ENCODE results near the gene NHS. TPM values are rescaled to one million over a fixed set of nuclear protein-coding genes. Genes with fewer than 3 reads are reported as not detected.

The NHS gene
- total RNA-seq, 4 donors from 2014 or later = 2.4 to 5.4 (median 4.0) TPM

- TF ChIP-seq POLR2A (IDR thresholded peaks at IDR 0.05) = no peak
- no peak for TF ChIP-seq CTCF (IDR thresholded peaks at IDR 0.05)
- H3K4me3 ChIP-seq (ENCODE audit: low read depth, poor library complexity, severe bottlenecking) = no peak overlapping the region
- intact Hi-C loops (cut with DNase I; ENCODE audit: low total_unique reads) = no loop called here
- DNase-seq (ENCODE audit: low spot score in 2 of 2) = peak in 1 of 2 donors; percentile 36
- 29 to 44% methylated on average over 4 of the region's 4 CpGs for WGBS, 2 donors
Measured at GRCh38 chrX:17689971-17690409, 315.0 kb downstream of the NHS start.

GRCh38 chrX:17692709-17693346 is 317.8 kb downstream of the NHS start:
- TF ChIP-seq CTCF (IDR thresholded peaks at IDR 0.05) (no peak), POLR2A (IDR thresholded peaks at IDR 0.05) (no peak)
- intact Hi-C loops (cut with DNase I; ENCODE audit: low total_unique reads) = no loop called here
- 72 to 90% methylated on average over 4 to 5 of the region's 5 CpGs for WGBS, 2 donors
- no peak for DNase-seq (ENCODE audit: low spot score in 2 of 2)
- no peak overlapping the region for H3K4me3 ChIP-seq (ENCODE audit: low read depth, poor library complexity, severe bottlenecking)

- intact Hi-C loops (cut with DNase I; ENCODE audit: low total_unique reads) = loop anchor here (5.0 kb wide), 1 partner anchor 455 kb away; no protein-coding TSS in a partner anchor
- WGBS, 2 donors = 62 to 89% methylated on average over 1 of the region's 1 CpG
- DNase-seq (ENCODE audit: low spot score in 2 of 2) = no peak
- TF ChIP-seq CTCF (IDR thresholded peaks at IDR 0.05) (no peak), POLR2A (IDR thresholded peaks at IDR 0.05) (no peak)
- H3K4me3 ChIP-seq (ENCODE audit: low read depth, poor library complexity, severe bottlenecking) = no peak overlapping the region
Measured at GRCh38 chrX:17697191-17697590, 322.2 kb downstream of the NHS start.

GRCh38 chrX:17700976-17701375 is 326.0 kb downstream of the NHS start:
- no peak overlapping the region for H3K4me3 ChIP-seq (ENCODE audit: low read depth, poor library complexity, severe bottlenecking)
- no peak for TF ChIP-seq POLR2A (IDR thresholded peaks at IDR 0.05)
- no peak for TF ChIP-seq CTCF (IDR thresholded peaks at IDR 0.05)
- 61 to 100% methylated on average over 1 of the region's 1 CpG for WGBS, 2 donors
- DNase-seq (ENCODE audit: low spot score in 2 of 2) = no peak
- intact Hi-C loops (cut with DNase I; ENCODE audit: low total_unique reads) = no loop called here

GRCh38 chrX:17703201-17703600 is 328.2 kb downstream of the NHS start:
- DNase-seq (ENCODE audit: low spot score in 2 of 2) = no peak
- no peak overlapping the region for H3K4me3 ChIP-seq (ENCODE audit: low read depth, poor library complexity, severe bottlenecking)
- 81 to 97% methylated on average over 2 of the region's 2 CpGs for WGBS, 2 donors
- intact Hi-C loops (cut with DNase I; ENCODE audit: low total_unique reads) = no loop called here
- TF ChIP-seq CTCF (IDR thresholded peaks at IDR 0.05) (no peak), POLR2A (IDR thresholded peaks at IDR 0.05) (no peak)

- H3K4me3 ChIP-seq (ENCODE audit: low read depth, poor library complexity, severe bottlenecking) = no peak overlapping the region
- TF ChIP-seq POLR2A (IDR thresholded peaks at IDR 0.05) (no peak), CTCF (IDR thresholded peaks at IDR 0.05) (no peak)
- DNase-seq (ENCODE audit: low spot score in 2 of 2) = no peak
- intact Hi-C loops (cut with DNase I; ENCODE audit: low total_unique reads) = no loop called here
- 74 to 97% methylated on average over 2 of the region's 2 CpGs for WGBS, 2 donors
Measured at GRCh38 chrX:17705211-17705610, 330.2 kb downstream of the NHS start.
